ENCODE measurements around the gene ACP7.
A peak's percentile ranks its signal among the peaks of the same experiment; 100 is the strongest.
"Not testable (repeated sequence)": the region's sequence is repeated elsewhere in the genome, so short reads cannot be mapped to it uniquely, and the experiment has no call there.

Gene ACP7

DNA sequence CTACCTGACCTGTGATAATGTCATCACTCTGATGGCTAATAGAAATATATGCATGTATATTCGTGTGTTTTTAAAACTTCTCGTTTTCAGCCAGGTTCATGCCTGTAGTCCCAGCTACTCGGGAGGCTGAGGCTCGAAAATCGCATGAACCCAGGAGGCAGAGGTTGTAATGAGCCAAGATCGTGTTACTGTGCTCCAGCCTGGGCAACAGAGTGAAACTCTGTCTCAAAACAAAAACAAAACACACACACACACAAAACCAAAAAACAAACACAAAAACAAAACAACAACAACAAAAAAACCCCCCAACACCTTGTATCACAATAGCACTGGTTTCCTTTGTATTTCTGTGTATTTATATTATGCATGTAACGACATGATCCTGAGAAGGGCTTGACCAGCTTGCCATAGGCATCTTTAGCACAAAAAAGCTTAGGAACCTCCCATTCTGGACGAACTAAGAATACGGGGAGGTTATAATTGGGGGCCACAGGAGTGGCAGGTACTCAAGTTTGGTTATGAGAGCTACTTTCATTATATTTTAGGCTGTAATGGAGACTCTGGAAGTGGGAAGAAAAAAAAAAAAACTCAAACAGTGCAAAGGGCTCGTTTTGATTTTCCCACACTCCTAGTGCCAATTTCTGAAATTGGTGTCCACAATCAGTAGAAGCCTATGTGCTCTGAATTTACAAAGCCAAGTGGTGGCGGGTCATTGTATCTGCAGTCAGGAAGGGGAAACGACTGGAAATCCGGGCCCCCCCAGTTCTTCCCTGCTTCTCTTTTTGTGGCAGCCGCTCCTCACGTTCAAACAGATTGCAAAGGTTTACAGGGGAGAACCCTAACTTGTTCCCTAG is 1.2 kb upstream of the ACP7 start:
- H3K4me3 Mint-ChIP-seq = peak overlapping the region; percentile 78
- H3K9me3 Mint-ChIP-seq = no peaks in the 10 kb centered on the region
- DNase-seq (ENCODE audit: low spot score in 2 of 2) = no peak
- H3K27me3 Mint-ChIP-seq = peaks cover 47% of the 10 kb centered on the region
- ATAC-seq (replicated peaks; ENCODE audit: extremely low read depth, poor library complexity, severe bottlenecking) = no peak
- peaks cover 15% of the 10 kb centered on the region for H3K4me1 Mint-ChIP-seq
- no peaks in the 10 kb centered on the region for H3K36me3 Mint-ChIP-seq (ENCODE audit: insufficient read depth)
- H3K27ac Mint-ChIP-seq (ENCODE audit: low read depth) = peak overlapping the region; percentile 86

DNA sequence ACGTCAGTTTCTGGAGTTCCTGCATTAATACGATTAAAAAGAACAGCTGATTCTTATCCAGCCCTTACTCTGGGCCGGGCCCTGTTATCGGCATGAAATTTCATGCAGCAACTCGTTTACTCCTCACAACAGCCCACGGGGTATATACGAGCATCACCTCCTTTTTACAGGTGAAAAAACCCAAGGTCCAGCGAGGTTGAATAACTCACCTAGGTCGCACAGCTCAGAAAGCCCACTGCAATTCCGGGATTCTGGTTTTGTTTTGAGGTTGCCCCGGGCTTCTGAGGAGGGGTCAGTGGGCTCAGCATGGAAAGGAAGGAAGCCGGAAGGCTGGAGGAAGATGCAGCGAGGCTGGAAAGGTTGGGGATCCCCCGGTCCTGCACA is 577 bp upstream of the ACP7 start:
- Mint-ChIP-seq H3K36me3 (ENCODE audit: insufficient read depth) (no peaks in the 10 kb centered on the region), H3K4me3 (peak overlapping the region; percentile 78), H3K9me3 (no peaks in the 10 kb centered on the region), H3K4me1 (peaks cover 15% of the 10 kb centered on the region), H3K27me3 (peaks cover 47% of the 10 kb centered on the region), H3K27ac (ENCODE audit: low read depth) (peak overlapping the region; percentile 86)
- ATAC-seq (replicated peaks; ENCODE audit: extremely low read depth, poor library complexity, severe bottlenecking) = peak; percentile 36
- DNase-seq (ENCODE audit: low spot score in 2 of 2) = no peak

- ATAC-seq (replicated peaks; ENCODE audit: extremely low read depth, poor library complexity, severe bottlenecking) (no peak), DNase-seq (ENCODE audit: low spot score in 2 of 2) (no peak)
- H3K27me3 Mint-ChIP-seq = peaks cover 47% of the 10 kb centered on the region
- peak overlapping the region; percentile 86 for H3K27ac Mint-ChIP-seq (ENCODE audit: low read depth)
- H3K9me3 Mint-ChIP-seq = no peaks in the 10 kb centered on the region
- no peaks in the 10 kb centered on the region for H3K36me3 Mint-ChIP-seq (ENCODE audit: insufficient read depth)
- peak overlapping the region; percentile 78 for H3K4me3 Mint-ChIP-seq
- peaks cover 15% of the 10 kb centered on the region for H3K4me1 Mint-ChIP-seq
Measured at GRCh38 chr19:39084732-39085080, 538 bp downstream of the ACP7 start.

GRCh38 chr19:39085392-39085791 is 1.2 kb downstream of the ACP7 start:
- H3K27ac Mint-ChIP-seq (ENCODE audit: low read depth) = no peak overlapping the region
- H3K4me1 Mint-ChIP-seq = peaks cover 15% of the 10 kb centered on the region
- no peaks in the 10 kb centered on the region for H3K9me3 Mint-ChIP-seq
- peak overlapping the region; percentile 78 for H3K4me3 Mint-ChIP-seq
- no peaks in the 10 kb centered on the region for H3K36me3 Mint-ChIP-seq (ENCODE audit: insufficient read depth)
- no peak for ATAC-seq (replicated peaks; ENCODE audit: extremely low read depth, poor library complexity, severe bottlenecking)
- peaks cover 47% of the 10 kb centered on the region for H3K27me3 Mint-ChIP-seq
- no peak for DNase-seq (ENCODE audit: low spot score in 2 of 2)

DNA sequence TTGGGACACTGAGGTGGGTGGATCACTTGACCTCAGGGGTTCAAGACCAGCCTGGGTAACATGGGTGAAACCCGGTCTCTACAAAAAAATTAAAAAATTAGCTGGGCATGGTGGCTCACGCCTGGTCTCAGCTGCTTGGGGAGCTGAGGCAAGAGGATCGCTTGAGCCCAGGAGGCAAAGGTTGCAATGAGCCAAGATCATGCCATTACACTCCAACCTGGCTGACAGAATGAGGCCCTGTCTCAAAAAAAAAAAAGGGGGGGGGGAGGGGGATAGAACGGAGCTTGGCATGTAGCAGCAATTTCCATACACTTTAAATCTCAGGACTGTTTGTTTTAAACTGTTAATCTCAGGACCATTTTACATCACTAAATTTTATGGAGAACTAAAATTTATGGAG is 2.2 kb downstream of the ACP7 start:
- Mint-ChIP-seq H3K27ac (ENCODE audit: low read depth) (no peak overlapping the region), H3K9me3 (no peaks in the 10 kb centered on the region), H3K36me3 (ENCODE audit: insufficient read depth) (no peaks in the 10 kb centered on the region), H3K4me3 (no peak overlapping the region), H3K27me3 (peaks cover 40% of the 10 kb centered on the region), H3K4me1 (peaks cover 15% of the 10 kb centered on the region)
- ATAC-seq (replicated peaks; ENCODE audit: extremely low read depth, poor library complexity, severe bottlenecking) (no peak), DNase-seq (ENCODE audit: low spot score in 2 of 2) (no peak)

DNA sequence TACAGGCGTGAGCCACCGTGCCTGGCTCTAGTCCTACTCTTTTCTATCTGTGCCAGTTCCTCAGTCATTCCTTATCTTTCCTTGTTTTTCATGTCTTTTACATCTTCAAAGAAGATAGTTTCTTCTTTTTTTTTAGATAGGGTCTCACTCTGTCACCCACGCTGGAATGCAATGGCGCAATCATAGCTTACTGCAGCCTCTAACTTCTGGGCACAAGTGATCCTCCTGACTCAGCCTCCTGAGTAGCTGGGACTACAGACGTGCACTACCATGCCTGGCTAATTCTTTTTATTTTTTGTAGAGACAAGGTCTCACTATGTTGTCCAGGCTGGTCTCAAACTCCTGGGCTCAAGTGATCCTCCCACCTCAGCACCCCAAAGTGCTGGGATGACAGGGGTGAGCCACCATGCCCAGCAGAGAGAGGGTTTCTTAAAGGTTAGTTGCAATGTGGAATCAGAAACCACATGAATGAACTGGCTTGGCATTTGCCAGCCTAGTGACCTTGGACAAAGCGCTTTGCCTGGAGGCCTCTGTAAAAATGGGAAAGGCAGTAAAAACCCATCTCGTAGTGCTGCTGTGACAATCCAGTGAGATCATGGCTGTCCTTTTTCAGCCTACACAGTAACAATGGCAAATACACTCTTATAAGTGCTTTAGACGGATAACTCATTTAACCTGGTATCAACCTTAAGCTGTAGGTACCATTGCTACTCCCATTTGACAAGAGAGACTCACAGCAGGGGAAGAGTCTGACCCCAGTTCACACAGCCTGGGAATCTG is 3.9 kb downstream of the ACP7 start:
- no peaks in the 10 kb centered on the region for H3K9me3 Mint-ChIP-seq
- ATAC-seq (replicated peaks; ENCODE audit: extremely low read depth, poor library complexity, severe bottlenecking) = no peak
- no peak for DNase-seq (ENCODE audit: low spot score in 2 of 2)
- no peak overlapping the region for H3K4me3 Mint-ChIP-seq
- H3K27ac Mint-ChIP-seq (ENCODE audit: low read depth) = no peak overlapping the region
- peaks cover 43% of the 10 kb centered on the region for H3K27me3 Mint-ChIP-seq
- H3K4me1 Mint-ChIP-seq = peaks cover 9% of the 10 kb centered on the region
- H3K36me3 Mint-ChIP-seq (ENCODE audit: insufficient read depth) = no peaks in the 10 kb centered on the region

- H3K9me3 Mint-ChIP-seq; DNase-seq (ENCODE audit: low spot score in 2 of 2); H3K36me3 Mint-ChIP-seq (ENCODE audit: insufficient read depth); H3K4me1 Mint-ChIP-seq; H3K4me3 Mint-ChIP-seq; H3K27ac Mint-ChIP-seq (ENCODE audit: low read depth); ATAC-seq (replicated peaks; ENCODE audit: extremely low read depth, poor library complexity, severe bottlenecking): not testable (repeated sequence)
- H3K27me3 Mint-ChIP-seq = peaks cover 34% of the 10 kb centered on the region
Measured at GRCh38 chr19:39090016-39090415, 5.8 kb downstream of the ACP7 start.

DNA sequence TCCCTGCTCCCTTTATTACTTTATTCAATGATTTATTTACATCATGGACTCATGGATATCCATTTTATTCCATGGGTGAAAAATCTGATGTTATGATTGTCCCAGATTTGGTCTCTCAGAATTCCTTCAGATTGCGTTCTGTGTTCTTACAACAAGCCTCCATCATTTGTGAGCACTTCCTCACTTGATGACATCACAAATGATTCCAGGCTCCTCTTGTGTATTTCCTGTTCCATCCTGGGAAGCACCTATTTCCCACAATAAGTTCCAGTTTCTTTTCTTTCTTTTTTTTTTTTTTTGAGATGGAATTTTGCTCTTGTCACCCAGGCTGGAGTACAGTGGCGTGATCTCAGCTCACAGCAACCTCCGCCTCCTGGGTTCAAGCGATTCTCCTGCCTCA is 6.7 kb downstream of the ACP7 start:
- no peaks in the 10 kb centered on the region for H3K4me1 Mint-ChIP-seq
- H3K27me3 Mint-ChIP-seq = peaks cover 27% of the 10 kb centered on the region
- no peaks in the 10 kb centered on the region for H3K36me3 Mint-ChIP-seq (ENCODE audit: insufficient read depth)
- ATAC-seq (replicated peaks; ENCODE audit: extremely low read depth, poor library complexity, severe bottlenecking) (no peak), DNase-seq (ENCODE audit: low spot score in 2 of 2) (no peak)
- H3K4me3 Mint-ChIP-seq = no peak overlapping the region
- H3K9me3 Mint-ChIP-seq = no peaks in the 10 kb centered on the region
- no peak overlapping the region for H3K27ac Mint-ChIP-seq (ENCODE audit: low read depth)

DNA sequence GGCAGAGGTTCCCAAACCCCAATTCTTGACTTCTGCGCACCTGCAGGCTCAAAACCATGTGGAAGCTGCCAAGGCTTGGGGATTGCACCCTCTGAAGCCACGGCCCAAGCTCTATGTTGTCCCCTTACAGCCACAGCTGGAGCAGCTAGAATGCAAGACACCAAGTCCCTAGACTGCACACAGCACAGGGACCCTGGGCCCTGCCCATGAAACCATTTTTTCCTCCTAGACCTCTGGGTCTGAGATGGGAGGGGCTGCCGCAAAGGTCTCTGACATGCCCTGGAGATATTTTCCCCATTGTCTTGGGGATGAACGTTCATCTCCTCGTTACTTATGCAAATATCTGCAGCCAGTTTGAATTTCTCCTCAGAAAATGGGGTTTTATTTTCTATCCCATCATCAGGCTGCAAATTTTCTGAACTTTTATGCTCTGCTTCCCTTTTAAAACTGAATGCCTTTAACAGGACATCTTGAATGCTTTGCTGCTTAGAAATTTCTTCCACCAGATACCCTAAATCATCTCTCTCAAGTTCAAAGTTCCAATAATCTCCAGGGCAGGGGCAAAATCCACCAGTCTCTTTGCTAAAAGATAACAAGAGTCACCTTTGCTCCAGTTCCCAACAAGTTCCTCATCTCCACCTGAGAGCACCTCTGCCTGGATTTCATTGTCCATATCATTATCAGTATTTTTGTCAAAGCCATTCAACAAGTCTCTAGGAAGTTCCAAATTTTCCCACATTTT is 11.8 kb downstream of the ACP7 start:
- not testable (repeated sequence) for H3K4me1 Mint-ChIP-seq; H3K36me3 Mint-ChIP-seq (ENCODE audit: insufficient read depth); H3K4me3 Mint-ChIP-seq; ATAC-seq (replicated peaks; ENCODE audit: extremely low read depth, poor library complexity, severe bottlenecking); H3K9me3 Mint-ChIP-seq; H3K27ac Mint-ChIP-seq (ENCODE audit: low read depth); DNase-seq (ENCODE audit: low spot score in 2 of 2)
- peaks cover 76% of the 10 kb centered on the region for H3K27me3 Mint-ChIP-seq

DNA sequence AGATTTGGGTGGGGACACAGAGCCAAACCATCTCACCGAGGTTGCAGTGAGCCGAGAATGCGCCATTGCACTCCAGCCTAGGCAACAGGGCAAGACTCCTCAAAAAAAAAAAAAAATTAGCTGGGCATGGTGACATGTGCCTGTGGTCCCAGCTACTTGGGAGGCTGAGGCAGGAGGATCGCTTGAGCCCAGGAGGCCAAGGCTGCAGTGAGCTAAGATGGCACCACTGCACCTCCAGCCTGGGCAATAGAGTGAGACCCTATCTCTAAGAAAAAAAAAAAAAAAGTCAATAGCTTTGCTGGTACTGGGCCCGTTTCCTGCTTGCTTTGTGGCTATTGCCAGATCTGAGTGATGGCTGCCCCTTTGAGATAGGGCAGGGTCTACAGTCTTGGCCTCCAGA is 13.1 kb downstream of the ACP7 start:
- no peak overlapping the region for H3K4me3 Mint-ChIP-seq
- H3K27ac Mint-ChIP-seq (ENCODE audit: low read depth) = no peak overlapping the region
- ATAC-seq (replicated peaks; ENCODE audit: extremely low read depth, poor library complexity, severe bottlenecking) (no peak), DNase-seq (ENCODE audit: low spot score in 2 of 2) (no peak)
- peaks cover 74% of the 10 kb centered on the region for H3K27me3 Mint-ChIP-seq
- no peaks in the 10 kb centered on the region for H3K36me3 Mint-ChIP-seq (ENCODE audit: insufficient read depth)
- H3K9me3 Mint-ChIP-seq = no peaks in the 10 kb centered on the region
- H3K4me1 Mint-ChIP-seq = no peaks in the 10 kb centered on the region

DNA sequence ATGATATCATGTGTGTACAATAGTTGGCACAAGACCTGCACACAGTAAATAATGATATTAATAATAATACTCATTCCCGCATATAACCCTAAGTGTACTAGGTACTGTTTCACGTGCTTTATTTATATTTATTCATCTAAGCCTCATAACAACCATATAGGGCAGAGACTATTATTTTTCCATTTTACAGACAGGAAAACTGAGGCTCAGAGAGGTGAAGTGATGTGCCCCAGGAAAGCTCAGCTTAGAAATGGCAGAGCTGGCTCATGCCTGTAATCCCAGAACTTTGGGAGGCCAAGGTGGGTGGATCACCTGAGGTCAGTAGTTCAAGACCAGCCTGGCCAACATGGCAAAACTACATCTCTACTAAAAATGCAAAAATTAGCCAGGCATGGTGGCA is 13.6 kb downstream of the ACP7 start:
- H3K27me3 Mint-ChIP-seq = peaks cover 70% of the 10 kb centered on the region
- no peaks in the 10 kb centered on the region for H3K36me3 Mint-ChIP-seq (ENCODE audit: insufficient read depth)
- DNase-seq (ENCODE audit: low spot score in 2 of 2) (no peak), ATAC-seq (replicated peaks; ENCODE audit: extremely low read depth, poor library complexity, severe bottlenecking) (no peak)
- no peaks in the 10 kb centered on the region for H3K9me3 Mint-ChIP-seq
- no peak overlapping the region for H3K27ac Mint-ChIP-seq (ENCODE audit: low read depth)
- H3K4me1 Mint-ChIP-seq = no peaks in the 10 kb centered on the region
- H3K4me3 Mint-ChIP-seq = no peak overlapping the region

- Mint-ChIP-seq H3K4me1 (no peaks in the 10 kb centered on the region), H3K27ac (ENCODE audit: low read depth) (no peak overlapping the region)
Measured at GRCh38 chr19:39098365-39099269, 14.4 kb downstream of the ACP7 start.

More at GRCh38 chr19:39098365-39099269, 14.4 kb downstream of the ACP7 start:
- Mint-ChIP-seq H3K27me3 (peaks cover 61% of the 10 kb centered on the region), H3K36me3 (ENCODE audit: insufficient read depth) (no peaks in the 10 kb centered on the region), H3K9me3 (no peaks in the 10 kb centered on the region), H3K4me3 (no peak overlapping the region)
- DNase-seq (ENCODE audit: low spot score in 2 of 2) (no peak), ATAC-seq (replicated peaks; ENCODE audit: extremely low read depth, poor library complexity, severe bottlenecking) (no peak)
